ENCODE data around the gene APOM. TPM values are rescaled to one million over a fixed set of nuclear protein-coding genes. Genes with fewer than 3 reads are reported as not detected.
A peak's percentile ranks its signal among the peaks of the same experiment; 100 is the strongest.

APOM gene
- total RNA-seq, 2 experiments from 2014 or later, result 1.5 to 2.1 TPM

- intact Hi-C loops (cut with micrococcal nuclease; ENCODE audit: unreplicated experiment), result no loop called here
- H3K4me1 ChIP-seq (ENCODE audit: insufficient read depth, low read length, poor library complexity, severe bottlenecking), result peaks cover 44% of the 10 kb centered on the region
- no peak for DNase-seq (ENCODE audit: low spot score)
- no peak overlapping the region for H3K27ac ChIP-seq (ENCODE audit: low read depth, low read length, poor library complexity, severe bottlenecking)
- peaks cover 14% of the 10 kb centered on the region for H3K79me2 ChIP-seq (ENCODE audit: insufficient read depth, low read depth, low read length)
- no TSS peak for BruUV-seq (replicated peaks)
- H3K9me2 ChIP-seq (ENCODE audit: insufficient read depth, low read length), result no peaks in the 10 kb centered on the region
- peak overlapping the region; percentile 61 for H3K4me3 ChIP-seq (ENCODE audit: low read depth, low read length, poor library complexity, severe bottlenecking)
- POLR2A ChIA-PET, result interaction anchor here (0.6 to 1.3 kb wide), 3 partner anchors 10 to 76 kb away, joined by 3 to 4 read pairs (median 4); partner anchors contain the start of gene DDX39B
- H3K4me2 ChIP-seq (ENCODE audit: low read length), result peak overlapping the region; percentile 76; the same call in 1 of the 2 replicates
- H2AFZ ChIP-seq (ENCODE audit: low read length), result no peak overlapping the region
- H3K9me3 ChIP-seq (ENCODE audit: low read length), result no peaks in the 10 kb centered on the region
- CTCF ChIA-PET (ENCODE audit: unreplicated experiment), result no interaction called here
- no peak for TF ChIP-seq CTCF (conservative IDR thresholded peaks at IDR 0.05; ENCODE audit: low read length)
- no peak for TF ChIP-seq EZH2phosphoT487 (IDR thresholded peaks at IDR 0.05; ENCODE audit: borderline replicate concordance, low read depth, low read length)
- peaks cover 8% of the 10 kb centered on the region for H4K20me1 ChIP-seq (ENCODE audit: insufficient read depth, low read length)
- peaks cover 12% of the 10 kb centered on the region for H3K36me3 ChIP-seq (ENCODE audit: insufficient read depth, low read length)
Observed at GRCh38 chr6:31617010-31617409, 38.7 kb upstream of the APOM start.

- Histone ChIP-seq H3K4me2 (ENCODE audit: low read length) (peak overlapping the region; percentile 66), H3K4me1 (ENCODE audit: insufficient read depth, low read length, poor library complexity, severe bottlenecking) (peaks cover 42% of the 10 kb centered on the region), H3K9me2 (ENCODE audit: insufficient read depth, low read length) (no peaks in the 10 kb centered on the region), H2AFZ (ENCODE audit: low read length) (peak overlapping the region; percentile 23; the same call in 1 of the 2 replicates), H4K20me1 (ENCODE audit: insufficient read depth, low read length) (peaks cover 18% of the 10 kb centered on the region), H3K79me2 (ENCODE audit: insufficient read depth, low read depth, low read length) (peaks cover 40% of the 10 kb centered on the region), H3K9me3 (ENCODE audit: low read length) (no peaks in the 10 kb centered on the region), H3K36me3 (ENCODE audit: insufficient read depth, low read length) (peaks cover 42% of the 10 kb centered on the region), H3K4me3 (ENCODE audit: low read depth, low read length, poor library complexity, severe bottlenecking) (peak overlapping the region; percentile 83), H3K27ac (ENCODE audit: low read depth, low read length, poor library complexity, severe bottlenecking) (peak overlapping the region; percentile 94)
- POLR2A ChIA-PET, result interaction anchor here (1.0 kb wide), 1 partner anchor 32 kb away, joined by 3 read pairs; the partner anchor contains the start of gene BAG6
- BruUV-seq (replicated peaks), result TSS peak; percentile 98
- TF ChIP-seq EZH2phosphoT487 (IDR thresholded peaks at IDR 0.05; ENCODE audit: borderline replicate concordance, low read depth, low read length) (no peak), CTCF (conservative IDR thresholded peaks at IDR 0.05; ENCODE audit: low read length) (no peak)
- intact Hi-C loops (cut with micrococcal nuclease; ENCODE audit: unreplicated experiment), result loop anchor here (1.0 to 5.0 kb wide), 5 partner anchors 32 to 211 kb away; partner anchors contain the start of gene BAG6
- peak; percentile 99 for DNase-seq (ENCODE audit: low spot score)
- CTCF ChIA-PET (ENCODE audit: unreplicated experiment), result no interaction called here
Observed at GRCh38 chr6:31619805-31620585, 35.7 kb upstream of the APOM start.
